Upper lobe of left lung (tissue), 4 donors: ENCODE measurements around the gene SLC9A6.

Experiments used
- EP300 ChIP-seq, 4 donors: sonication (generic); formaldehyde crosslinking; IDR thresholded peaks; one replicate each; pipeline ENCODE4 v1.5.1; 2017; ENCODE audit warnings: antibody characterized with exemption in 4 of 4, control low read depth in 2 of 4
- POLR2AphosphoS5 ChIP-seq, 2 donors: sonication (generic); formaldehyde crosslinking; IDR thresholded peaks; one replicate each; pipeline ENCODE4 v1.5.1; 2017; ENCODE audit warnings: antibody characterized with exemption in 2 of 2
- TF ChIP-seq, protein P1 (sequence below), 6 experiments: fragments of 450-650 bp in 4 of 6; fragments of 200-600 bp in 2 of 6; sonication (generic) in 2 of 6; IDR thresholded peaks; one replicate each; pipeline ENCODE4 v1.5.1; 2016 to 2019; ENCODE audit warnings: antibody characterized with exemption in 6 of 6

DNA sequence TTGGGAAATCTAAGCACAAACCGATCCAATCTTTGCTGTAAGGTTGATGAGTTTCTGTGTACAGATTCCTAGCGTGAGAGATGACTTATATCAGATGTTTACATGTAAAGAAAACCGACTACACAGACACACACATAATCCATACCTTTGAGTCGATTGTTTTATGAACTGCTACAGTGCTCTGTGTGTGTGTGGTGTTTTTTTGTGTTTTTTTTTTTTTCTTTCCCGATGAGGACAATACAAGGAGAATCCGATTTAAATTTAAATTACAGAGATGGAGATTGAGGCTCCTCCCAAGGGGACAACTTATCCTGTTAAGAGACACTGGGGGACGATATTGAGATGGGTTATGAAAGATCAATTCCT is 461 bp upstream of the SLC9A6 start:
- TF ChIP-seq EP300 (IDR thresholded peaks at IDR 0.05), result no peak
- TF ChIP-seq, protein P1, sequence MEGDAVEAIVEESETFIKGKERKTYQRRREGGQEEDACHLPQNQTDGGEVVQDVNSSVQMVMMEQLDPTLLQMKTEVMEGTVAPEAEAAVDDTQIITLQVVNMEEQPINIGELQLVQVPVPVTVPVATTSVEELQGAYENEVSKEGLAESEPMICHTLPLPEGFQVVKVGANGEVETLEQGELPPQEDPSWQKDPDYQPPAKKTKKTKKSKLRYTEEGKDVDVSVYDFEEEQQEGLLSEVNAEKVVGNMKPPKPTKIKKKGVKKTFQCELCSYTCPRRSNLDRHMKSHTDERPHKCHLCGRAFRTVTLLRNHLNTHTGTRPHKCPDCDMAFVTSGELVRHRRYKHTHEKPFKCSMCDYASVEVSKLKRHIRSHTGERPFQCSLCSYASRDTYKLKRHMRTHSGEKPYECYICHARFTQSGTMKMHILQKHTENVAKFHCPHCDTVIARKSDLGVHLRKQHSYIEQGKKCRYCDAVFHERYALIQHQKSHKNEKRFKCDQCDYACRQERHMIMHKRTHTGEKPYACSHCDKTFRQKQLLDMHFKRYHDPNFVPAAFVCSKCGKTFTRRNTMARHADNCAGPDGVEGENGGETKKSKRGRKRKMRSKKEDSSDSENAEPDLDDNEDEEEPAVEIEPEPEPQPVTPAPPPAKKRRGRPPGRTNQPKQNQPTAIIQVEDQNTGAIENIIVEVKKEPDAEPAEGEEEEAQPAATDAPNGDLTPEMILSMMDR (IDR thresholded peaks at IDR 0.05), result no peak
- TF ChIP-seq POLR2AphosphoS5 (IDR thresholded peaks at IDR 0.05), result no peak
